Mononuclear cell (primary cell): ENCODE results near the gene KCNK17. TPM values are rescaled to one million over a fixed set of nuclear protein-coding genes. Genes with fewer than 3 reads are reported as not detected.

Experiments
- H3K27me3 ChIP-seq: 2 replicates; pipeline ENCODE4 v1.6.0; 2011; ENCODE audit warnings: low read length, control low read depth; ENCODE audit not compliant: insufficient read depth
- H3K4me1 ChIP-seq: 2 replicates; pipeline ENCODE4 v1.5.1; 2011; ENCODE audit warnings: mild to moderate bottlenecking, low read length, control low read depth; ENCODE audit not compliant: insufficient read depth
- H3K4me3 ChIP-seq: 2 replicates; pipeline ENCODE4 v1.5.1; 2011; ENCODE audit warnings: mild to moderate bottlenecking, low read length, moderate library complexity
- H3K9me3 ChIP-seq: 2 replicates; pipeline ENCODE4 v1.5.1; 2011; ENCODE audit warnings: low read depth, mild to moderate bottlenecking, control low read depth, low read length
- total RNA-seq: library from RNA; depleted of rRNA; stranded (reverse); fragments of >200 nt; gene quantifications from one replicate; pipeline ENCODE4 v1.2.3, GENCODE V29; 2012

Gene KCNK17
- total RNA-seq, 1 donor, result 0.52 TPM

GRCh38 chr6:39249278-39249677 is 64.9 kb downstream of the KCNK17 start:
- Histone ChIP-seq H3K9me3 (no peaks in the 10 kb centered on the region), H3K27me3 (no peaks in the 10 kb centered on the region), H3K4me1 (no peaks in the 10 kb centered on the region), H3K4me3 (no peak overlapping the region)

Other genes with a start within 250 kb of the KCNK17 start
- 16.4 TPM for gene SAYSD1, start 199.2 kb downstream of the KCNK17 start, total RNA-seq
- gene KCNK5, start 84.9 kb downstream of the KCNK17 start, total RNA-seq, result 0.31 TPM
- gene KCNK16, start 8.3 kb upstream of the KCNK17 start, total RNA-seq, result not detected